Upper lobe of left lung (tissue), 4 donors: ENCODE measurements around the gene CARMIL1.

Experiments used
- EP300 ChIP-seq, 4 donors: sonication (generic); formaldehyde crosslinking; IDR thresholded peaks; one replicate each; pipeline ENCODE4 v1.5.1; 2017; ENCODE audit warnings: antibody characterized with exemption in 4 of 4, control low read depth in 2 of 4
- POLR2A ChIP-seq, 4 donors: fragments of 450-650 bp; IDR thresholded peaks; one replicate each; pipeline ENCODE4 v1.5.1; 2016 to 2017; ENCODE audit warnings: antibody characterized with exemption in 4 of 4, mild to moderate bottlenecking in 2 of 4
- POLR2AphosphoS5 ChIP-seq, 2 donors: sonication (generic); formaldehyde crosslinking; IDR thresholded peaks; one replicate each; pipeline ENCODE4 v1.5.1; 2017; ENCODE audit warnings: antibody characterized with exemption in 2 of 2
- TF ChIP-seq, protein P1 (sequence below), 6 experiments: fragments of 450-650 bp in 4 of 6; fragments of 200-600 bp in 2 of 6; sonication (generic) in 2 of 6; IDR thresholded peaks; one replicate each; pipeline ENCODE4 v1.5.1; 2016 to 2019; ENCODE audit warnings: antibody characterized with exemption in 6 of 6

DNA sequence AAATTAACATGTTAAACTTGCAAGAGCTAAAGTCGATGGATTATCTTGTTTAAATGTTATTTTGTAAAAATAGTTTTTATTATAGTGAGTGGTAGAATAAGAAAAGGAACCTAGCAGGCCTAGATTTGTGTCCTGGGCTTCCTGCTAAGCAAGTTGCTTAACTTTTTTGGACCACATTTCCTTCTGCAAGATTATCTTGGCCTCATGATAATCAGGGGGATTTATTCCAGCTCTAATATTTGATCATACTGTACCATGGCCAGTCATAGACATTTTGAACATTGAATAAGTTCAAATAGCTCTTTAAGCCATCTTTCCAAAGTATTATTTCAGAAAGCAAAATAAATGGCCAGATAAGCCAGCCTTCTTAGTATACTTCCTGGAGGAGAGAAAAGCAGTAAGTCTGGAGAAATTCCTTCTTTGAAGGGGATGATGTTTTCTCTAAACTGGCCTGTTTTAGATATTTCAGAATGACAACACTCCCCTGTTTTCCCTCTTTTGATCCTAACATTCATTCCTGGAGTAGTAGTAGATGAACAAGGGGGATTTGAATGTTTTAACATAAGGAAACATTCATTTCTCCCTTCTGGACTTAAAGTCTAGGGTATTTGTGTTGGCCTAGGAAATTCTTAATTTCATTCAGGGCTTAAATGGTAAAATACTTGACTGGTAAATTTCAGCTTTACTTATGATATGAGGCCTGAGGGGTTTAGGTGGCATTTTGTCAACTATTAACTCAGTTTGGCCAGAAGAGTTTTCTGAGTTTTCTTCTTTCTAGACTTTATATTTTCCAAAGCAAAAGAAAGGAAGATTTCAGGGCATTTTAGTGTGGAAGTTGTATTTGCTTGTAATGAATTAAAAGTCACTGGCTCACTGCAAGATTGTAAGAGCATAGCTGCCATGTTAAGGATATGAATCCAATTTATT lies 264.1 kb downstream of the CARMIL1 start:
- TF ChIP-seq POLR2AphosphoS5 (IDR thresholded peaks at IDR 0.05) (no peak), EP300 (IDR thresholded peaks at IDR 0.05) (no peak), POLR2A (IDR thresholded peaks at IDR 0.05) (no peak)
- TF ChIP-seq, protein P1, sequence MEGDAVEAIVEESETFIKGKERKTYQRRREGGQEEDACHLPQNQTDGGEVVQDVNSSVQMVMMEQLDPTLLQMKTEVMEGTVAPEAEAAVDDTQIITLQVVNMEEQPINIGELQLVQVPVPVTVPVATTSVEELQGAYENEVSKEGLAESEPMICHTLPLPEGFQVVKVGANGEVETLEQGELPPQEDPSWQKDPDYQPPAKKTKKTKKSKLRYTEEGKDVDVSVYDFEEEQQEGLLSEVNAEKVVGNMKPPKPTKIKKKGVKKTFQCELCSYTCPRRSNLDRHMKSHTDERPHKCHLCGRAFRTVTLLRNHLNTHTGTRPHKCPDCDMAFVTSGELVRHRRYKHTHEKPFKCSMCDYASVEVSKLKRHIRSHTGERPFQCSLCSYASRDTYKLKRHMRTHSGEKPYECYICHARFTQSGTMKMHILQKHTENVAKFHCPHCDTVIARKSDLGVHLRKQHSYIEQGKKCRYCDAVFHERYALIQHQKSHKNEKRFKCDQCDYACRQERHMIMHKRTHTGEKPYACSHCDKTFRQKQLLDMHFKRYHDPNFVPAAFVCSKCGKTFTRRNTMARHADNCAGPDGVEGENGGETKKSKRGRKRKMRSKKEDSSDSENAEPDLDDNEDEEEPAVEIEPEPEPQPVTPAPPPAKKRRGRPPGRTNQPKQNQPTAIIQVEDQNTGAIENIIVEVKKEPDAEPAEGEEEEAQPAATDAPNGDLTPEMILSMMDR (IDR thresholded peaks at IDR 0.05) = no peak
